Urothelium cell line (cell line): ENCODE data around the gene CDON.
"Not testable (repeated sequence)": the region's sequence is repeated elsewhere in the genome, so short reads cannot be mapped to it uniquely, and the experiment has no call there.

ENCODE experiments used
- DNase-seq: peaks from one replicate; pipeline ENCODE4 v3.0.0; 2011; ENCODE audit warnings: low spot score, mixed read lengths
- FAIRE-seq: peaks from 2 replicates; lab custom pipeline; 2011; peaks lifted over from hg19 to GRCh38; lab: Jason Lieb, UNC

The CDON gene

GRCh38 chr11:126049159-126049558 is 13.5 kb downstream of the CDON start:
- FAIRE-seq, result no peak

GRCh38 chr11:126048197-126048596 is 14.5 kb downstream of the CDON start:
- DNase-seq (no peak), FAIRE-seq (no peak)

More at GRCh38 chr11:126049159-126049558, 13.5 kb downstream of the CDON start:
- DNase-seq, result no peak

- DNase-seq, result no peak
- FAIRE-seq, result no peak
These were observed 16.0 kb downstream of the CDON start for GRCh38 chr11:126046570-126047195.

- DNase-seq, result peak; percentile 2
- no peak for FAIRE-seq
These were observed 23.0 kb downstream of the CDON start for GRCh38 chr11:126039485-126040271.

- FAIRE-seq, result no peak
- DNase-seq, result no peak
These were observed 26.9 kb downstream of the CDON start for GRCh38 chr11:126035718-126036117.

- DNase-seq (no peak), FAIRE-seq (no peak)
These were observed 27.7 kb downstream of the CDON start for GRCh38 chr11:126034933-126035425.

GRCh38 chr11:126034039-126034932 is 28.4 kb downstream of the CDON start:
- no peak for FAIRE-seq

GRCh38 chr11:126032375-126032774 is 30.3 kb downstream of the CDON start:
- no peak for FAIRE-seq
- DNase-seq, result no peak

More at GRCh38 chr11:126034039-126034932, 28.4 kb downstream of the CDON start:
- DNase-seq, result no peak

- DNase-seq (no peak), FAIRE-seq (no peak)
These were observed 32.9 kb downstream of the CDON start for GRCh38 chr11:126029805-126030204.

- FAIRE-seq (no peak), DNase-seq (no peak)
These were observed 33.4 kb downstream of the CDON start for GRCh38 chr11:126029237-126029636.

- not testable (repeated sequence) for FAIRE-seq, DNase-seq
These were observed 34.1 kb downstream of the CDON start for GRCh38 chr11:126028534-126028933.

GRCh38 chr11:126026579-126026978 is 36.1 kb downstream of the CDON start:
- DNase-seq, result no peak
- FAIRE-seq, result no peak

GRCh38 chr11:126025822-126026221 is 36.8 kb downstream of the CDON start:
- FAIRE-seq (no peak), DNase-seq (no peak)

- FAIRE-seq (no peak), DNase-seq (no peak)
These were observed 38.5 kb downstream of the CDON start for GRCh38 chr11:126024123-126024522.

- FAIRE-seq (no peak), DNase-seq (no peak)
These were observed 49.8 kb downstream of the CDON start for GRCh38 chr11:126012852-126013251.

GRCh38 chr11:126011754-126012153 is 50.9 kb downstream of the CDON start:
- no peak for FAIRE-seq
- DNase-seq, result no peak

- FAIRE-seq (no peak), DNase-seq (no peak)
These were observed 51.4 kb downstream of the CDON start for GRCh38 chr11:126011265-126011664.

- FAIRE-seq, result no peak
- no peak for DNase-seq
These were observed 53.7 kb downstream of the CDON start for GRCh38 chr11:126008956-126009355.

GRCh38 chr11:126007238-126007637 is 55.4 kb downstream of the CDON start:
- no peak for DNase-seq
- no peak for FAIRE-seq

- DNase-seq (no peak), FAIRE-seq (no peak)
These were observed 56.6 kb downstream of the CDON start for GRCh38 chr11:126006068-126006467.

GRCh38 chr11:126002181-126002580 is 60.5 kb downstream of the CDON start:
- FAIRE-seq, result no peak
- no peak for DNase-seq
